Suppressor macrophage (primary cell): ENCODE results near the gene NLK.
"Not testable (repeated sequence)": the region's sequence is repeated elsewhere in the genome, so short reads cannot be mapped to it uniquely, and the experiment has no call there.

Experiments
- DNase-seq, 4 experiments: peaks; one replicate each; pipeline ENCODE4 v3.0.0-alpha.2; 2020 to 2022
- total RNA-seq, 17 experiments: gene quantifications; one replicate each; lab custom pipeline; 2026; ENCODE audit warnings: mixed read lengths in 6 of 17, inconsistent platforms in 3 of 17; lab: John Stamatoyannopoulos, UW

NLK gene
- total RNA-seq, result 12.3 to 32.8 (median 20.8) reads per million in 17 experiments

GRCh38 chr17:28042657-28042720, at the start of gene NLK:
TSS of gene NLK (plus strand) at chr17:28042677. CDS start at chr17:28042874, 197 bp downstream.
- DNase-seq, result no peak

- no peak for DNase-seq
Measured at GRCh38 chr17:27993161-27993695, 49.2 kb upstream of the NLK start.

GRCh38 chr17:27993723-27994310, 48.7 kb upstream of the NLK start:
- peak in 2 of 4 experiments; percentile 14 to 22 for DNase-seq

GRCh38 chr17:27994586-27994985, 47.9 kb upstream of the NLK start:
- no peak for DNase-seq

GRCh38 chr17:27995554-27995953, 46.9 kb upstream of the NLK start:
- DNase-seq, result no peak

- DNase-seq, result no peak
Measured at GRCh38 chr17:27996202-27997043, 46.1 kb upstream of the NLK start.

- DNase-seq, result no peak
Measured at GRCh38 chr17:27997044-27997401, 45.5 kb upstream of the NLK start.

GRCh38 chr17:27997522-27997921, 45.0 kb upstream of the NLK start:
- DNase-seq, result no peak

- no peak for DNase-seq
Measured at GRCh38 chr17:28001149-28001548, 41.3 kb upstream of the NLK start.

GRCh38 chr17:28004344-28004743, 38.1 kb upstream of the NLK start:
- no peak for DNase-seq

- DNase-seq, result not testable (repeated sequence)
Measured at GRCh38 chr17:28007925-28008324, 34.6 kb upstream of the NLK start.

GRCh38 chr17:28008513-28008912, 34.0 kb upstream of the NLK start:
- DNase-seq, result peak; percentile 35 to 68 (median 50)

GRCh38 chr17:28010406-28010805, 32.1 kb upstream of the NLK start:
- no peak for DNase-seq

- DNase-seq, result no peak
Measured at GRCh38 chr17:28018439-28019070, 23.9 kb upstream of the NLK start.

GRCh38 chr17:28020515-28020914, 22.0 kb upstream of the NLK start:
- no peak for DNase-seq

GRCh38 chr17:28029044-28029443, 13.4 kb upstream of the NLK start:
- no peak for DNase-seq

GRCh38 chr17:28030386-28030785, 12.1 kb upstream of the NLK start:
- no peak for DNase-seq

- DNase-seq, result no peak
Measured at GRCh38 chr17:28031174-28031573, 11.3 kb upstream of the NLK start.

GRCh38 chr17:28033972-28034714, 8.3 kb upstream of the NLK start:
- DNase-seq, result peak; percentile 42 to 70 (median 58)

- not testable (repeated sequence) for DNase-seq
Measured at GRCh38 chr17:28035452-28035851, 7.0 kb upstream of the NLK start.

- not testable (repeated sequence) for DNase-seq
Measured at GRCh38 chr17:28035884-28036283, 6.6 kb upstream of the NLK start.

- DNase-seq, result peak in 3 of 4 experiments; percentile 10 to 51 (median 37)
Measured at GRCh38 chr17:28038802-28039201, 3.7 kb upstream of the NLK start.

GRCh38 chr17:28039251-28039650, 3.2 kb upstream of the NLK start:
- no peak for DNase-seq
